Medulla oblongata (tissue), 1 donor: ENCODE measurements around the gene HNRNPH2.

Source experiments
- DNase-seq: peaks from one replicate; pipeline ENCODE4 v3.0.0-alpha.2; 2015; ENCODE audit errors: extremely low spot score

Gene HNRNPH2

DNA sequence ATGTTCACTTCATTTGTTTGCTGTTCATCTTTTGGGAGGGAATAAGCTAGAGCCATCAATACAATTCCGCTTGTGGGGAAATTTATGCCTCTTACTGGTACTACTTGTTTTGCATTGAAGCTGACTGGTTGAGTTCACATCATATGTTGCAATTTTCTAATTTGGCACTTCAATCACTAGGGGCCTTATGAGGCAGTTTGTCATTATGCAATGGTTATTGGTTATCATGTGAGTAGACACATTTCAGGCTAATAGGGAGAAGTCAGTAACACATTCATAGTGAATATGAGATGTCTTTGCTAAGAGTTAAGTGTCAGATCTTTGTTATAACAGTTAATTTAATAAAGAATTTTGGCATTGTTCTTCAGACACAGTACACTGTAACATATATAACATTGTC lies 12.2 kb upstream of the HNRNPH2 start:
- no peak for DNase-seq

DNA sequence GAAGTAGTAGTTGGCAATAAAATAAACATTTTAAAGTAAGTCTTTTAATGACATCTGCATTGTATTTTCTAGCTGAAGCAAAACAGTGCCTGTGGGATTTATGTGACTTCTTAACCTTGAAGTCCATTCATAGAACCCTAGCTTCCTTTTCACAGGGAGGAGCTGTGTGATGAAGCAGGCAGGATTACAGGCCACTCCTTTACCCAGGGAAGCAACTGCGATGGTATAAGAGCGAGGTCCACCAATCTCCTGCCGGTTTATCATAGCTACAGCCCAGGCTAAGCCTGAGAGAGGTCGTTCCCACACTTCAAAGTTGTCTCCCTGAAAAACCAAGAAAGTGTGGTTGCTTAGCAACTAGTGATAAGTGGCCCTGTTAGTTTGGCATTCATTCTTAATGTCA lies 10.2 kb upstream of the HNRNPH2 start:
- DNase-seq: no peak

DNA sequence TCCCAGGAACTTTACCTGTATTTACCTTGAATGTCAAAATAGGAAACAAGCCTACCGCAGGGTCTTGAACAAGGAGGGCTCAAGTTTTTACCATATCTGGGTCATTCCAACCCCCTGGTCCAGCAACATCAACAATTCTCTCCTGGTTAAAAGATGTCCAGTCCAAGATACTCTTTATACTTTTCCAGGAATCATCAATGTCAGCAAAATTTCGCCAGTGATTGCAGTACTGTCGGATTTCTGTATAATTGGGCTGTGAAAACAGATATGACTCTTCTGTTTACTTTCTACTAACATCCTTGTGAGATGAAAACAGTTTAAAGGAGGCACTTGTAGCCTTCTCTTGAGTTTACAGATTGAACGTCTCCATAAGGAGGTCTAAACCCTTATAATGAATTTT lies 9.3 kb upstream of the HNRNPH2 start:
- no peak for DNase-seq

DNA sequence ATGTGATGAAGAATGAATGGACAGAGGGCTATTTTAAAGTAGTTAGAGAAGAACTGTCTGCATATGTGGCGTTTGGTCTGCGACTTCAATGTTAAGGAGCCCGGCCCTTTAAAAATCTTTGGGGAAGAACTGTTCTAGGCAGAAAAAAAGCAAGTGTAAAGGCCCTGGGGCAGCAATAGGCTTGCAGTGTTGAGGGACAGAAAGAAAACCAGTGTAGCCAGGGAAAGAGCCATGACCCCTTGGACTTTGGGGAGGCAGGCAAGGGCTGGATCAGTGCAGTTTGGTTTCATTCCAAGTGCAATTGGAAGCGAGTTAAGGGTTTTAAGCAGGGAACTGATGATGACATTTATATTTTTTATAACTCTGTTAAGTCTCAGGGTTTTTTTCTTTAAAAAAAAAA lies 8.2 kb upstream of the HNRNPH2 start:
- DNase-seq: no peak

DNA sequence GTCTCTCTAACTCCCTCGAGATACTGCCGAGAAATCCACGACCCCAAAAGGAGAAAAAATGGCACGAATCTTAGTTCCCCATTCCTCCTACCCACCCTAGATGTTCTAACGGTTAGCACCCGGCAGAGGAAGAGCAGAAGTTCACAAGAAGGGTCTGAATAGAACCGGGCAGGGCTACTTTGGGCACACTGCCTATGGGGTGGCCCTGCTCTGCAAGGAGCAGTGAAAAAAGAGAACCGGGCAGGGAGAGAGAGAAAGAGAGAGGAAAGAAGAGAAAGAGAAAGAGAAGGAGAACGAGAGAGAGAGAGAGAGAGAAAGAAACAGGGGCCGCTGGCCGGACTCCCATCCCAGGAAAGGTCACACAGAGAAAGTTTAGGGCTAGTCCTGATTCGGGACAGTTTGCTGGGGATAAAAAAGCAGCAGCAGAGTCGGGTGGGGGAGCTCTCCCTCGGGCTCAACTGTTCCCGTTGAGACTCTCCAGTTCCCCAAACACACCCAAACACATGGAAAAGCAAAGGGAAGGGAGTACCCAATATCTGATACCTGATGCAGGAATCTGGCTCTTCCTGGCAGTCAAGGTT lies 765 bp upstream of the HNRNPH2 start:
- no peak for DNase-seq

DNA sequence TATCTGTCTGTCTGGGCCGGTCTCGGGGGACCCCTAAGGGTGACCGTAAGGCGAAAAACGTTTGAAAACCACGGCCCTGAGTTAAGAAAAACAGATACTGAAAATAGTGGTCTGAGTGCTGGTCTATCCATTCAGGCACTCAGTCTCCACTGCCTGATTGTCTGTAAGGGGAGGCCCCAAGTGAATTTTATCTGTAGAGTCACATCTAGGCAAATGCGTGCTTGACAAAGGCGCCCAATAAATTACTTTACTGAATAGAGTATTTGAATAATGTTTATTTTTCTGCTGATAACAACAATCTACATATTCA lies 465 bp downstream of the HNRNPH2 start:
- DNase-seq: no peak

DNA sequence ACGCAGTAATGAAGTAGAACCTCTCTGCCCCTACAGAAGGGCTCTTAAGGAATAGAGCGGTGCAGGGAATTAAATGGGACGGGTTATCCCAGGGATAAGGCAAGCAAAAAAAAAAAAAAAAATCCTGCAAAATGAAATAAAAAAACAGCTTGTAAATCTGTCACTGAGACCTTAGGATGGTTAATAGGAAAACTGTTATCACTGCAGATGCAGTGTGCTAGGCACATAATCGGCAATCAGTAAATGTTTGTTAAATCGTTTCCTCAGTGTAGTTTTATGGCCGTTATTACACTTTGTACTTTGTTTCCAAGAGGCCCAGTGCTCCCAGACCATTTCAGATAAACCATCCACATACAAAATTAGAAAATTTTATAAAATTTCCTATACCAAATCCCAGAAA lies 1.0 kb downstream of the HNRNPH2 start:
- DNase-seq: no peak

DNA sequence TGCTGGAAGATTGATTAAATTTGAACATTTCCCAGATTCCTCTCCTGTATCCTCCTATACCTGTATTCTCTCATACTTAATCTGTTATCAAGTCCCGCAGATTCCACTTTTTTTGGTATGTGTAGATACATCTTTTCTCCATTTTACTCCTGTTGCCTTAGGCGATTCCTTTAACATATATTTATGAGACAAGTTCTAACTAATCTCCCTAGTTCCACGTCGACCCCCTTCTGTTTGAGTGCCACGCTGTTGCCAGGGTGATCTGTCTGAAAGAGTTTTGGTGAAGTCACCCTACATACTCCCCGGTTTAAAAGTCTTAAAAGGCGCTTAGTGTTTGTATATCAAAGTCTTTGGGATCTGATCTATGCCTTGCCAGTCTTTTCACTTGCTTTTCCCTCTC lies 2.4 kb downstream of the HNRNPH2 start:
- no peak for DNase-seq

DNA sequence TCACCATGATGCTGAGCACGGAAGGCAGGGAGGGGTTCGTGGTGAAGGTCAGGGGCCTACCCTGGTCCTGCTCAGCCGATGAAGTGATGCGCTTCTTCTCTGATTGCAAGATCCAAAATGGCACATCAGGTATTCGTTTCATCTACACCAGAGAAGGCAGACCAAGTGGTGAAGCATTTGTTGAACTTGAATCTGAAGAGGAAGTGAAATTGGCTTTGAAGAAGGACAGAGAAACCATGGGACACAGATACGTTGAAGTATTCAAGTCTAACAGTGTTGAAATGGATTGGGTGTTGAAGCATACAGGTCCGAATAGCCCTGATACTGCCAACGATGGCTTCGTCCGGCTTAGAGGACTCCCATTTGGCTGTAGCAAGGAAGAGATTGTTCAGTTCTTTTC lies 4.0 kb downstream of the HNRNPH2 start:
- no peak for DNase-seq

DNA sequence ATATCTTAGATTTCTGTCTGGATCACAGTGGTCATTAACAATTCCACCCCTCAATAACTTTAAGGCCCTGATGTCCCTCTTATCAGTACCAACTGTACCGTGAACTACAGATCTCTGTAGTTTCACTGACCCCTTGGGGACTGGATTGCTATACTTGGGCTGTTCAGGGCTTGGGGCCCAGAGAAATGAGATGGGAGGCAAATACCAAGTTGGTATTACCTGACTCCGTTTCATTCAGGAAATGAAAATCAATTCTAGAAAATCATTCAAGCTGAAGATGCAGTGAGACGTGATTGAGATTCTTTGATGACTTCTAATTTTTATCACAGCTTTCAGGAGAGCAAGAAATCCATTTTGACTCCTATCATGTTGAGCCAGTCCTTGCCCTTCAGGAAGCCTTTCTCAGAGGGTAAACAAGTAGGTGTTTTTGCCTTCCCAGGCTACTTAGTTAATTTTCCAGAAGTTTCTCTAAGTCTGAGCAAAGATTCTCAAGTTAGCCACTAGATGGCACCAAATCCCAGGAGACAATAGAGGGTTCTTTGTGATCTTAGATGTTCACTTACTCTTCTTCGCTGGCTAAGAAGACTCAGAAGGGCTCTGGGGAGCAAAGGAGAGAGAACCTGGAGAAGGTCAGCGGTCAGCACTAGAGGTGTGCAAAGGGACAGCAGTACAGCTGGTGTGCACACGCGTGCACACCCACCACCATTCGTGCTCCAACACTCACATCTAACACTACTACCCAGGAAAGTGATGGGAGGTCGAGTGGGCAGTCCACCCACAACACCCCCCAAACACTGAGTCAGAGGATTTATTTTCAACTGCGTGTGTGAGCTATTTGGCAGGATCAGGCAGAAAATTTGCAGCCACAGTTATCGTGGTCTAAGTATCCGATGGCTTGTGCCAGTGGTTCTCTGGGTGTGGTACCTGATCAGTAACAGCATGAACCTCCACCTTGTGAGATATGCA lies 7.4 kb downstream of the HNRNPH2 start:
- peak; percentile 92 for DNase-seq

DNA sequence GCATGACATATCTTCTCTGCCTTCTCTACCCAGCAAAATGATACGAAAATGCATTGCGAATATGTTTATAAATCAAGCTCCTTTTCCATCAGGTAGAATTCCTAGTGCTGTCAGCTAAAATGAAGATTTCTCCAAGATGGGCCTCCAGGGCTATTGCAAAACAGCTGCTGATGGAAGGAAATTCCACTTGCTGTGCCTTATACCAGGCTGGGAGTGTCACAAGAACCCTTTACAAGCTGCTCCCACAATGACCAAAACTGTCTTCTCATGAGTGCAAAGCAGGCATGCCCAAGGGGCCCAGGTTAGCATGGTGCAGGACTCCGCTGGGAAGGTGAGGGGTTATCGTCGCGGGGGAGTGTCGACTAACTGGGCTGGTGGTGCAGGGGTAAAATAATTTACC lies 8.7 kb downstream of the HNRNPH2 start:
- no peak for DNase-seq

DNA sequence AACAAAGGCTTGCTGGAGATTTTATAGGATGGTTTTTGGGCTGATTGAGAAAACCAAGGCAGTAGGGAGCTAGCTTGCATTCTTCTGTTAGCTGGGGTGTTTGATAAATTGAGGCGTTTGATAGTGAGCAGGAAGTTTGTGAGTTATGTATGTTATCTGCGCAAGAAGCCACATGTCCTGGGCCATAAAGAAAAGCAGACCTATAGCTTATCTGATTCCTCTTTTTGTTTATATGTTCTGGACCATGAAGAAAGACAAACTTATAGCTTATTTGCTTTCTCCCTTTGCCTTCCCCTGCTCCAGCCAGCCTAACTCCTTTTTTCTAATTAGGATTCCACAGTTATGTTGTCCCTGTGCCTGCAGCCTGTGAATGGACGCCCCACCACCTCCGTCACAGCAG lies 9.2 kb downstream of the HNRNPH2 start:
- peak; percentile 19 for DNase-seq

DNA sequence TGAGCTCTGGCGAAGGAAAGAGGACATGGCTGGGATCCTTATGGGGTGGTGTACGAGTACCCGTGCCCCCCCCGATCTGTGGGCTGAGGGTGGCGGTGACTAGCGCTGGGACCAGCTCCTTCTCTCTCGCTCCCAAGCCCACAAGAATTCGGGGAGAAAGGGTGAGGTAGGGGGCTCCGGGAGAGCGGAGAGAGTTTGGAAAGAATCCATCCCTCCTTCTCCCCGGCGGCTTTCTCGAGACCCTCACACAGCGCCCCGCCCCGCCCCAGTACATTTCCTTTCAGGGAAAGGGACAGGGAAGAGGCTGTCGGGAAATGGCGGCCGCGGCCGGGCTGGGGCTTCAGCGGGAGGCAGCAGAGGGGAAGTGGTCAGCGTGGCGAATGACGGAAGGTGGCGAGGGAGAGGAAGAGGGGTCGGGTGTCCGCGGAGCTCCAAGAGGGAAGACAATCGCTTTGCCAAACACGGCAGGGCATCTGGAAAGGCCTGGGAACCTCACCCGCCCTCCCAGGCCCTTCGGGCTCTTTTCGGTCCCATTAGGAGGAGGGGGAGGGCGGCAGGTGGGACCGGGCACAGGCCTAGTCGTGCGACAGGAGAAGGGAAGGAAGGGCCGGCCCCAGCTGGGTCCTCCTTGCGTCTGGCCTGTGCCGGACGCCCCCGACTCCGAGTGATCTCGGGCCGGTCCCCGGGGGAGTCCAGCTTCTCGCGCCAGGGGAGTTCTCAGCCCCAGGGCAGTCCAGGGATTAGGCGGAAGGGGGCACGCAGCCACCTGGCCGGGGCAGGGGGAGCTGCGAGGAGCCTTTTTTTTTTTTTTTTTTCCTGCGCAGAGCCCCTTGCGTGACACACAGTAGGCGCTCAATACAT lies 10.2 kb downstream of the HNRNPH2 start:
- peak; percentile 28 for DNase-seq

DNA sequence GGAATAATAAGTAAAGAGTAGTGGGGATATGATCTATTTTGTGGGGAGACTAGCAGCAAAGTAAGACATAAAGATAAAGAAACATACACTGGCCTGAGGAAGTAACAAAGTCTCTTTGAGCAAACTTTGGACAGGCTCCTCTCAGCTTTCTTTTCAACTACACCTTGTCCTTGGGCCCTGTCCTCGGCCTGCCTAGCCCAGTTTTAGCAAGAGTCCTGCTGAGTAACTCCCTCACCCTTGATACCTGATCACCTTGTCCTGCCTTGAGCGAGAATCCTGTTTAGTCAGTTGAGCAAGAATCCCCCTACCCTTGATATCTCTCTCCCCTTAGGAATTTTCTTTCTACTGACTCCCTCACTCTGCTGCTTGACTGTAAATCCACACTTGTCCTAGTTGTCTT lies 11.5 kb downstream of the HNRNPH2 start:
- no peak for DNase-seq

DNA sequence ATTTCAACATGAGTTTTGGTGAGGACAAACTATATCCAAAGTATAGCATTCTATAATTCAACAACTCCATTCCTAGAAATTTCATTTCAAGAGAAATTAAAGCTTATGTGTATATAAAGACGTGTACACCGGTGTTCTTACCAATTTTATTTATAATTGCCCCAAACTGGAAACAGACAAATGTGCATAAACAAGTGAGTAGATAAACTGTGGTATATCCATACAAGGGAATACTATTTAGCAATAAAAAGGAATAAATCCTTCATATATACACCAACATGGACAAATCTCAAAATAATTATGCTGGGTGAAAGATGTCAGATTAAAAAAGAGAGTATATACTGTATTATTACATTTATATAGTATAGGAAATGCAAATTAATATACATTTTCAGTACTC lies 19.9 kb downstream of the HNRNPH2 start:
- no peak for DNase-seq

DNA sequence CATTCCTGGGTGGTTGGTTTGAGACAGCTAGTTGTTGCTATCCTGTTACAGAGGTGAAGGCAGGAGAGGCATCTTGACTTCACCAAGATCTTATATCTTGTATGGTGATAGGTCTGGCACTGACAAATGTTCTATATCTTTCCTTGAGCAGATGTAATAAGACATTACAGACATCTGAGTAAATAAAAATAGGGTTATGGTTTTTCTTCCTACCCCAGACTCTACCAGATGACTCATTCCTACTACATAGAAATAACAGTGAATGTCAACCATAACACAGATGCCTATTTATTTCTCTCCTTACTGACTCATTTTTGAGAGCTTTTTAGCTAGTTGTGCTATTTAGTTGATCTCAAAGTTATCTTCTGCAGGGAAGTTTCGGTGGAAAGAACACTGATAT lies 21.9 kb downstream of the HNRNPH2 start:
- no peak for DNase-seq

DNA sequence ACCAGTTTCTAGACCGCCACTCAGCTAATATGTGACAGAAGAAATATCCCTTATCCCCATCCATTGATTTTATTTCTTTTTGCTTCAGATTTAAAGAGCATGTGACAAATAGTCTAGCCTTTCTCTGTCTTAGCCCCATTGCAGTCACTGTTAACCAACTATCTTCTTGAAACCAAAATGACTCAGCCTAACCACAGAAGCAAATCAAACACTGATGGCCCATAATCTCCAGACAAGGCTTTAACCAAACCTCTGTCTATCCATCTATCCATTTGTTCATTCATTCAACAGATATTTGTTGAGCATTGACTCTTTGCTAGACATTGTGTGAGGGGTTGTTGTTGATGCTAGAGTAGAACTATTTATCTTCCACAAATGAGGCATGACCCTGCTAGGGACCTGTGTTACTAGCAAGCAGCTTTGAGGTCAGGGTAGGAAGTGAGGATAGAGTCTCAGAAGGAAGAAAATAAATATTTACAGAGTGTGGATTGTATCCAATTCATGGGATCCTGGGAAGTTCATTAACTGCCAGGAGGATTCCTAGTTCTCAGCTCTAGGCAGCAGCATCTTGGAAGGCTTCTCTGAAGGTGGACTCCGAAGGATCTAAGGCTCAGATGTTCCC lies 22.5 kb downstream of the HNRNPH2 start:
- DNase-seq: no peak

DNA sequence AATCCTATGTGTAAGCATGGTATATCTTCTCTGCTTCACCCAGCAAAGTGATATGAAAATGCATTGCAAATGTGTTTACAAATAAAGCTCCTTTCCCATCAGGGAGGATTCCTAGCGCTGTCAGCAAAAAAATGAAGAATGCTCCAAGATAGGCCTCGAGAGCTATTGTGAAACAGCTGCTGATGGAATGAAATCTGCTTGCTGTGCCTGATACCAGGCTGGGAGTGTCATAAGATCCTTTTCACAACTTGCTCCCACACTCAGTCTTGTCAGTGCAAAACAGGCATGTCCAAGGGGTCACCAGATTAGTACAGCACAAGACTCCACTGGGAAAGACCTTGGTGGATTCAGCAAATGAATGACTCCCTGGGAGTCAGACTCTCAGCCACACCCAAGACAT lies 34.1 kb downstream of the HNRNPH2 start:
- no peak for DNase-seq

DNA sequence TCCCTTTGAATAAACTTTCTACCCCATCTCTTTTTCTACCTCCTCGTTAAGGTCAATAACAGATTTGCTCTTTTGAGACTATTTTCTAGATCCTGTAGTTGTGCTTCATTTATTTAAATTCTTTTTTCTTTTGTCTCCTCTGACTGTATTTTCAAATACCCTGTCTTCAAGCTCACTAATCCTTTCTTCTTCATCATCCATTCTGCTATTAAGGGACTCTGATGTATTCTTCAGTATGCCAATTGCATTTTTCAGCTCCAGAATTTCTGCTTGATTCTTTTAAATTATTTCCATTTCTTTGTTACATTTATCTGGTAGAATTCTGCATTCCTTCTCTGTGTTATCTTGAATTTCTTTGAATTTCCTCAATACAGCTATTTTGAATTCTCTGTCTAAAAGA lies 41.3 kb downstream of the HNRNPH2 start:
- no peak for DNase-seq

DNA sequence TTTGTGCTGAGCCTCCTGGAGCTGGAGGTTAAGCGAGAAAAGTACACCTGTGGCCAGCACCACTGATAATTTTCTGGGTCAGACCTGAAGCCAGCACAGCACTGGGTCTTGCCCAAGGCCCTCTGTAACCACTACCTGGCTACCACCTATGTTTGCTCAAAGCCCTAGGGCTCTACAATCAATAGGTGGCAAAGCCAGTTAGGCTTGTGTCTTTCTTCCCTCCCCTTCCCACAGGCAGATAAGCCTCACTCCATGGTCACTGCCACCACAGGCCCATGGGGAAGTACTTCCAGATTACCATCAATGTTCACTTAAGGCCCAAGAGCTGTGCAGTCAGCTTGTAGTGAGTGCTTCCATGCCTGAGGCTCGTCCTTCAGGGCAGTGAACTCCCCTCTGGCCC lies 42.1 kb downstream of the HNRNPH2 start:
- DNase-seq: no peak

DNA sequence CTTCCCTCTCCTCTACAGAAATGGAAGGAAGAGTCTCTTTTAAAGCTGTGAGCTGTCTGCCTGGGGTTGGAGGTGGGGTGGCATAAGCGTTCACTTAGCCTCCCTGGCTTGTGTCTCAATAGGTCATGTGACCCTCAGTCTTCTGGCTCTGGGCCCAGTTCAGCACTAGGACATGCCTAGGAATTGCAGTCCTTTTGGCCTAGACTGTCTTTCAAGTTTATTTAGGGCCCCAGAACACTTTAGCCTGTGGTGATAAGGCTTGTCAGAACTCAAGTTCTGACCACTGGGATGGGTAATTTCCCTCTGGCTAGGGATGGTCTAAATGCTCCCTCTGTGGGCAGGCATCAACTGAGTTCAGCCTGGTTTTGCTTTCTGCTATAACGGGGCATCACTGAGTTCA lies 42.9 kb downstream of the HNRNPH2 start:
- DNase-seq: no peak

DNA sequence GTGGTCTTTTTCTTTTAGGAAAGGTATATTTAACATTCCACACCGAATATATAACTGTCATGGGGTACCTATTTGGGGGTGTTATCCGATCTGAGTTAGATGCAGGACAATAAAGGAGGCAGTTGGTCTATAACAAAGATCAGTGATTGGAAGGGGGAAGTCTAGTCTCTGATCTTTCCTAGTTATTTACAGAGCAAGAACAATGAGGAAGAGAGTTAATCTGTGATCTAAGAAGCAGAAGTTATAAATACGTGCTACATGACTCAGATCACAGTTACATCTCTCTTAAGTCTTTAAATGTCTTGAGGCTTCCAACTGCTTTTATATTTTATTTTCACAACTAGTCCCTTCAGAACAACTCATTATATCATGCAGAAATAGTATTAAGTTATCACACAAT lies 44.0 kb downstream of the HNRNPH2 start:
- peak; percentile 2 for DNase-seq
